Stimulated activated CD4-positive, alpha-beta T cell treated with anti-CD3 and anti-CD28 coated beads, Interleukin-2, amount 100 ng/mL, for 4 hours (primary cell): ENCODE measurements around the gene GRIK5.

Experiments used
- DNase-seq: peaks from one replicate; pipeline ENCODE4 v3.0.0-alpha.2; 2020; ENCODE audit warnings: low read depth

GRIK5 gene

GRCh38 chr19:41990615-41991014 is 79.4 kb downstream of the GRIK5 start:
- no peak for DNase-seq

- no peak for DNase-seq
These were observed 80.0 kb downstream of the GRIK5 start for GRCh38 chr19:41990028-41990427.

GRCh38 chr19:41988947-41989346 is 81.1 kb downstream of the GRIK5 start:
- no peak for DNase-seq

- no peak for DNase-seq
These were observed 82.7 kb downstream of the GRIK5 start for GRCh38 chr19:41987141-41987860.

GRCh38 chr19:41984961-41985360 is 85.0 kb downstream of the GRIK5 start:
- DNase-seq = no peak

GRCh38 chr19:41981724-41982123 is 88.3 kb downstream of the GRIK5 start:
- no peak for DNase-seq

GRCh38 chr19:41978470-41978869 is 91.5 kb downstream of the GRIK5 start:
- DNase-seq = no peak

GRCh38 chr19:41977916-41978315 is 92.1 kb downstream of the GRIK5 start:
- no peak for DNase-seq

- DNase-seq = no peak
These were observed 95.4 kb downstream of the GRIK5 start for GRCh38 chr19:41974652-41975051.

- no peak for DNase-seq
These were observed 98.6 kb downstream of the GRIK5 start for GRCh38 chr19:41971363-41971762.

- DNase-seq = no peak
These were observed 100.1 kb downstream of the GRIK5 start for GRCh38 chr19:41969772-41970458.

- no peak for DNase-seq
These were observed 101.0 kb downstream of the GRIK5 start for GRCh38 chr19:41968751-41969595.

GRCh38 chr19:41967054-41967783 is 102.8 kb downstream of the GRIK5 start:
- DNase-seq = no peak

GRCh38 chr19:41965106-41965505 is 104.9 kb downstream of the GRIK5 start:
- no peak for DNase-seq

- DNase-seq = no peak
These were observed 109.0 kb downstream of the GRIK5 start for GRCh38 chr19:41960973-41961372.

GRCh38 chr19:41959056-41960053 is 110.7 kb downstream of the GRIK5 start, which contains the start of gene RABAC1:
RABAC1 (minus strand) TSS chr19:41959321; CDS start chr19:41959292, 29 bp downstream.
- peak; percentile 83 for DNase-seq

- peak; percentile 74 for DNase-seq
These were observed 111.5 kb downstream of the GRIK5 start for GRCh38 chr19:41958367-41959055.

GRCh38 chr19:41957838-41958366 is 112.1 kb downstream of the GRIK5 start:
- no peak for DNase-seq

GRCh38 chr19:41957161-41957837 is 112.7 kb downstream of the GRIK5 start:
- DNase-seq = no peak
